A673 (cell line): ENCODE data around the gene FSTL4. TPM values are rescaled to one million over a fixed set of nuclear protein-coding genes. Genes with fewer than 3 reads are reported as not detected.

Experiments
- BruUV-seq: library from RNA; stranded (reverse); fragments of 400-500 nt; replicated peaks from 2 replicates; lab custom pipeline; 2021; lab: Mats Ljungman, UMichigan
- CTCF ChIA-PET: fragments of 300-600 bp; sonication (Branson Sonifier 250); formaldehyde crosslinking; loops from one replicate; lab custom pipeline; 2022; ENCODE audit warnings: antibody characterized with exemption; lab: Charles Lee
- POLR2A ChIA-PET: fragments of 300-600 bp; sonication (Branson Sonifier 250); formaldehyde crosslinking; loops from one replicate; lab custom pipeline; 2022; ENCODE audit warnings: antibody characterized with exemption; ENCODE audit not compliant: low non-redundant PET; lab: Charles Lee
- DNase-seq: peaks from one replicate; pipeline ENCODE4 v3.0.0-alpha.2; 2015; ENCODE audit warnings: low spot score
- H3K27ac ChIP-seq: fragments of 200-600 bp; sonication (generic); 2 replicates; pipeline ENCODE4 v1.5.1; 2016; ENCODE audit warnings: mixed run types, low read depth, mild to moderate bottlenecking, mixed read lengths, antibody characterized with exemption, low read length; ENCODE audit not compliant: poor library complexity, severe bottlenecking
- H3K27me3 ChIP-seq: fragments of 200-600 bp; sonication (generic); replicated peaks from 2 replicates; pipeline ENCODE4 v1.6.1; 2017; ENCODE audit warnings: mixed run types, low read depth, mild to moderate bottlenecking, mixed read lengths, antibody characterized with exemption, low read length; ENCODE audit not compliant: insufficient read depth, poor library complexity
- H3K36me3 ChIP-seq: fragments of 200-600 bp; sonication (generic); 2 replicates; pipeline ENCODE4 v1.6.1; 2016; ENCODE audit warnings: mixed run types, mild to moderate bottlenecking, mixed read lengths, antibody characterized with exemption, low read length; ENCODE audit not compliant: insufficient read depth, poor library complexity, severe bottlenecking
- H3K4me1 ChIP-seq: fragments of 200-600 bp; sonication (generic); 2 replicates; pipeline ENCODE4 v1.6.1; 2017; ENCODE audit warnings: mixed run types, mild to moderate bottlenecking, mixed read lengths, antibody characterized with exemption, low read length; ENCODE audit not compliant: insufficient read depth, poor library complexity, severe bottlenecking
- H3K4me3 ChIP-seq: fragments of 200-600 bp; sonication (generic); 2 replicates; pipeline ENCODE4 v1.5.1; 2016; ENCODE audit warnings: low read depth, mixed run types, mild to moderate bottlenecking, mixed read lengths, low read length; ENCODE audit not compliant: poor library complexity, severe bottlenecking
- H3K9me3 ChIP-seq: fragments of 200-600 bp; sonication (generic); 2 replicates; pipeline ENCODE4 v1.6.1; 2016; ENCODE audit warnings: mixed run types, low read depth, mild to moderate bottlenecking, mixed read lengths, antibody characterized with exemption, low read length; ENCODE audit not compliant: poor library complexity, severe bottlenecking
- EZH2 ChIP-seq: fragments of 200-600 bp; sonication (generic); IDR thresholded peaks from 2 replicates; pipeline ENCODE4 v1.6.1; 2017; ENCODE audit warnings: borderline replicate concordance, low read depth, mild to moderate bottlenecking, mixed read lengths, antibody characterized with exemption, low read length; ENCODE audit not compliant: poor library complexity, severe bottlenecking
- intact Hi-C: fragments of 100-400 bp; cut with micrococcal nuclease; formaldehyde crosslinking; loops from one replicate; pipeline ENCODE4 v1.10.0; 2022; ENCODE audit not compliant: unreplicated experiment
- total RNA-seq: library from RNA; stranded (reverse); gene quantifications from 2 replicates; pipeline ENCODE4 v1.2.3, GENCODE V29; 2021
- TF ChIP-seq, protein P1 (sequence below): fragments of 300-800, 200-600 bp; sonication (generic); conservative IDR thresholded peaks from 2 replicates; pipeline ENCODE4 v1.5.1; 2017; ENCODE audit warnings: low read depth, mild to moderate bottlenecking, antibody characterized with exemption, low read length, moderate library complexity, mixed read lengths

FSTL4 gene
- total RNA-seq, 1 experiment from 2014 or later: 0.86 TPM

DNA sequence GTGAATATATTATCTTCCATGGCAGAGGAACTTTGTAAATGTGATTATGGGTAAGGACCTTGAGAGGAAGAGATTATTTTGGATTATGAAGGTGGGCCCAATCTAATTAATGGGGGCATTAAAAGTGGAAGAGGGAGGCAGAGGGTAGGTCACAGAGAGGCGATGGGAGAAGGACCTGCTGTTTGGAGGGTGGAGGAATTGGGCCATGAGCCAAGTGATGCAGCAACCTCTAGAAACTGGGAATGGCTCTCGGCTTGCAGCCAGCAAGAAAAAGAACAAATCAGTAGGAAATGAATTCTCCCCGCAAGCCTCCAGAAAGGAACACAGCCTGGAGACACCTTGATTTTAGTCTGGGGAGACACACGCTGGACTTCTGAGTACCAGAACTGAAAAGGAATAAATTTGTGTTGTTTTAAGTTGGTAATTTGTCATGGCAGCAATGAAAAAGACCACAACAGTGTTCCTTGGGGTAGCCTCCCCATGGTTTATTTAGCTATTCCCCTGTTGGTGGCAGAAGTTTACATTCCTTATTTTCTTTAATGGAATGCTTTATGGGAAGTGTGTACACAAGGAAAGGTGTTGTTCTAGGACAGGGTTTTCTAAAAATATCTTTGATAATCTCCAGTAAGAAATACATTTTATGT lies 456.9 kb downstream of the FSTL4 start:
- H3K36me3 ChIP-seq: no peaks in the 10 kb centered on the region
- no peak for TF ChIP-seq EZH2
- TF ChIP-seq, protein P1, sequence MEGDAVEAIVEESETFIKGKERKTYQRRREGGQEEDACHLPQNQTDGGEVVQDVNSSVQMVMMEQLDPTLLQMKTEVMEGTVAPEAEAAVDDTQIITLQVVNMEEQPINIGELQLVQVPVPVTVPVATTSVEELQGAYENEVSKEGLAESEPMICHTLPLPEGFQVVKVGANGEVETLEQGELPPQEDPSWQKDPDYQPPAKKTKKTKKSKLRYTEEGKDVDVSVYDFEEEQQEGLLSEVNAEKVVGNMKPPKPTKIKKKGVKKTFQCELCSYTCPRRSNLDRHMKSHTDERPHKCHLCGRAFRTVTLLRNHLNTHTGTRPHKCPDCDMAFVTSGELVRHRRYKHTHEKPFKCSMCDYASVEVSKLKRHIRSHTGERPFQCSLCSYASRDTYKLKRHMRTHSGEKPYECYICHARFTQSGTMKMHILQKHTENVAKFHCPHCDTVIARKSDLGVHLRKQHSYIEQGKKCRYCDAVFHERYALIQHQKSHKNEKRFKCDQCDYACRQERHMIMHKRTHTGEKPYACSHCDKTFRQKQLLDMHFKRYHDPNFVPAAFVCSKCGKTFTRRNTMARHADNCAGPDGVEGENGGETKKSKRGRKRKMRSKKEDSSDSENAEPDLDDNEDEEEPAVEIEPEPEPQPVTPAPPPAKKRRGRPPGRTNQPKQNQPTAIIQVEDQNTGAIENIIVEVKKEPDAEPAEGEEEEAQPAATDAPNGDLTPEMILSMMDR: no peak
- H3K4me3 ChIP-seq: no peak overlapping the region
- H3K9me3 ChIP-seq: no peaks in the 10 kb centered on the region
- DNase-seq: no peak
- intact Hi-C loops: no loop called here
- no peak overlapping the region for H3K27ac ChIP-seq
- no peaks in the 10 kb centered on the region for H3K4me1 ChIP-seq
- ChIA-PET POLR2A (no interaction called here), CTCF (no interaction called here)
- BruUV-seq: no TSS peak
- H3K27me3 ChIP-seq: peaks cover 2% of the 10 kb centered on the region

DNA sequence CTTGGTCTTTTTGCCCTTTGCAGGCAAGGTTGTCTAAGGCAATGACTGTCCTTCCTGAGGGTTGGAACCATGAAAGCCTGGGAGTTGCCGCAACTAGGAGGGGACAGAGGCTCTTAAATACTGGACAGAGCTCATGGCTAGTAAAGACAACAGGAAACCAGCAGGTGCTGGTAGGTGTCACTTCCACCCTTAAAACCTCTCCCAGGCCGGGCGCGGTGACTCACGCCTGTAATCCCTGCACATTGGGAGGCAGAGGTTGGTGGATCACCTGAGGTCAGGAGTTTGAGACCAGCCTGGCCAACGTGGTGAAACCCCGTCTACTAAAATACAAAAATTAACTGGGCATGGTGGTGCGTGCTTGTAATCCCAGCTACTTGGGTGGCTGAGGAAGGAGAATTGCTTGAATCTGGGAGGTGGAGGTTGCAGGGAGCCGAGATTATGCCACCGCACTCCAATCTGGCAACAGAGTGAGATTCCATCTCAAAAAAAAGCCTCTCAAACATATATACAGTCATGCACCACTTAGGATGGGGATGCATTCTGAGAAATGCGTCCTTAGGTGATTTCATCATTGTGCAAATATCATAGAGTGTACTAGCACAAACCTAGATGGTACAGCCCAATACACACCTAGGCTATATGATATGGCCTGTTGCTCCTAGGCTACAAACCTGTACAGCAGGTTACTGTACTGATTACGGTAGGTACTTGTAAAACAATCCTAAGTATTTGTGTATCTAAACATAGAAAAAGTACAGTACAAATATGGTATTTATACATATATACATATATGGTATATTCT lies 457.9 kb downstream of the FSTL4 start:
- no peaks in the 10 kb centered on the region for H3K27me3 ChIP-seq
- intact Hi-C loops: no loop called here
- H3K4me3 ChIP-seq: no peak overlapping the region
- ChIA-PET CTCF (no interaction called here), POLR2A (no interaction called here)
- BruUV-seq: no TSS peak
- DNase-seq: no peak
- no peaks in the 10 kb centered on the region for H3K36me3 ChIP-seq
- no peaks in the 10 kb centered on the region for H3K4me1 ChIP-seq
- no peak overlapping the region for H3K27ac ChIP-seq
- no peaks in the 10 kb centered on the region for H3K9me3 ChIP-seq
- TF ChIP-seq, protein P1: no peak
- TF ChIP-seq EZH2: no peak

DNA sequence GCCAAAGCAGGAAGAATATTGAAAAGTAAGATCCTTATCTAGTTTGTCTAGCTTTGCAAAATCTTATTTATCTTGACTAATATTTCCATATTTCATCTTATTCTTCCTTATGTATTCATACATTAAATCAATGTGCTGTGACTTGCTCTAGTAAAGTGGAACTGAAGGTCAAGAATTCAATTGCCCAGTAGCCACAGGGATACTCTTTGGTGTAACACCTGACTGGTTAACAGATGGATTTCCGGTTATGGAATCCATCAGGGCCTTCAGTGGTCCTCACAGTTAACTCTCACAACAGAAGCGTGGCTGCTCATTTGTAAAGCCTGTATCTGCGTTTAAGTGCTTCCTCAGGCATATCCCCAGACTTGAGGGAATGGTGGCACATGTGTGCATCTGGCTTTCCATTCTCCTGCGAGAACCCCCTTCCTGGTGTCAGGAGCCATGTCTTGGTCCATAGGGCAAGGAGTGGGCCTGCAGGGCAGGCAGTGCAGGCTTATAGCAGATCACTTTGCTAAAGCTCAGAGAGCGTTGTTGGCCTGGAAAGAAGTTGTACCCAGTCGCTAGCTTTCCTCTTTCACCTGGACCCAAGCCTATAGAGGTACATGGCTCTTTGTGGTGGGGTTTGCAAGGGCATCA lies 461.3 kb downstream of the FSTL4 start:
- H3K36me3 ChIP-seq: no peaks in the 10 kb centered on the region
- H3K27me3 ChIP-seq: no peaks in the 10 kb centered on the region
- CTCF ChIA-PET: no interaction called here
- TF ChIP-seq EZH2: no peak
- TF ChIP-seq, protein P1: no peak
- DNase-seq: no peak
- intact Hi-C loops: no loop called here
- H3K4me3 ChIP-seq: no peak overlapping the region
- no peak overlapping the region for H3K27ac ChIP-seq
- H3K4me1 ChIP-seq: no peaks in the 10 kb centered on the region
- POLR2A ChIA-PET: no interaction called here
- no TSS peak for BruUV-seq
- H3K9me3 ChIP-seq: no peaks in the 10 kb centered on the region
